ENCODE data around the gene VPS13C.

VPS13C gene

GRCh38 chr15:62060113-62060895, at the start of gene VPS13C:
Gene VPS13C, minus strand, starts transcription at chr15:62060447. Its CDS starts 73 bp downstream, at chr15:62060374.
- Histone ChIP-seq H3K9me2 (replicated peaks; ENCODE audit: low read depth, low read length) (no peaks in the 10 kb centered on the region), H3K4me2 (ENCODE audit: low read depth, low read length, poor library complexity, severe bottlenecking) (peak within 1 kb of the TSS; percentile 82), H3K79me2 (ENCODE audit: insufficient read depth, low read length) (peaks cover 40% of the 10 kb centered on the region), H2AFZ (ENCODE audit: low read length) (peak within 1 kb of the TSS; percentile 100), H3K4me1 (ENCODE audit: insufficient read depth, low read length, poor library complexity, severe bottlenecking) (peaks cover 25% of the 10 kb centered on the region), H3F3A (ENCODE audit: low read depth) (no peaks in the 10 kb centered on the region), H4K20me1 (ENCODE audit: insufficient read depth, low read length, poor library complexity, severe bottlenecking) (peaks cover 33% of the 10 kb centered on the region), H3K36me3 (ENCODE audit: insufficient read depth, low read length) (no peaks in the 10 kb centered on the region), H3K27me3 (ENCODE audit: insufficient read depth, low read length, poor library complexity, severe bottlenecking) (no peaks in the 10 kb centered on the region), H3K9ac (ENCODE audit: low read depth, low read length, poor library complexity, severe bottlenecking) (peak within 1 kb of the TSS; percentile 80), H3K9me3 (ENCODE audit: insufficient read depth, low read depth, low read length) (no peaks in the 10 kb centered on the region), H3K4me3 (ENCODE audit: low read length, poor library complexity, severe bottlenecking) (peak within 1 kb of the TSS; percentile 79)
- TF ChIP-seq CTCF (conservative IDR thresholded peaks at IDR 0.05; ENCODE audit: low read length) (peak; percentile 68), EZH2phosphoT487 (IDR thresholded peaks at IDR 0.05; ENCODE audit: borderline replicate concordance) (no peak)

GRCh38 chr15:62109437-62109836, 49.2 kb upstream of the VPS13C start:
- H3K27me3 ChIP-seq (ENCODE audit: insufficient read depth, low read length, poor library complexity, severe bottlenecking), result no peaks in the 10 kb centered on the region

GRCh38 chr15:62108411-62108810, 48.2 kb upstream of the VPS13C start:
- no peak overlapping the region for H3K9ac ChIP-seq (ENCODE audit: low read depth, low read length, poor library complexity, severe bottlenecking)
- no peaks in the 10 kb centered on the region for H3K27me3 ChIP-seq (ENCODE audit: insufficient read depth, low read length, poor library complexity, severe bottlenecking)
- no peak overlapping the region for H3K4me3 ChIP-seq (ENCODE audit: low read length, poor library complexity, severe bottlenecking)
- no peaks in the 10 kb centered on the region for H3K9me2 ChIP-seq (replicated peaks; ENCODE audit: low read depth, low read length)
- H3K9me3 ChIP-seq (ENCODE audit: insufficient read depth, low read depth, low read length), result no peaks in the 10 kb centered on the region
- H2AFZ ChIP-seq (ENCODE audit: low read length), result no peak overlapping the region
- no peaks in the 10 kb centered on the region for H3K36me3 ChIP-seq (ENCODE audit: insufficient read depth, low read length)
- no peaks in the 10 kb centered on the region for H3K79me2 ChIP-seq (ENCODE audit: insufficient read depth, low read length)
- H3F3A ChIP-seq (ENCODE audit: low read depth), result no peaks in the 10 kb centered on the region
- no peaks in the 10 kb centered on the region for H4K20me1 ChIP-seq (ENCODE audit: insufficient read depth, low read length, poor library complexity, severe bottlenecking)
- TF ChIP-seq EZH2phosphoT487 (IDR thresholded peaks at IDR 0.05; ENCODE audit: borderline replicate concordance), result no peak
- no peak for TF ChIP-seq CTCF (conservative IDR thresholded peaks at IDR 0.05; ENCODE audit: low read length)
- no peak overlapping the region for H3K4me2 ChIP-seq (ENCODE audit: low read depth, low read length, poor library complexity, severe bottlenecking)
- H3K4me1 ChIP-seq (ENCODE audit: insufficient read depth, low read length, poor library complexity, severe bottlenecking), result no peaks in the 10 kb centered on the region

More at GRCh38 chr15:62109437-62109836, 49.2 kb upstream of the VPS13C start:
- Histone ChIP-seq H4K20me1 (ENCODE audit: insufficient read depth, low read length, poor library complexity, severe bottlenecking) (no peaks in the 10 kb centered on the region), H3F3A (ENCODE audit: low read depth) (no peaks in the 10 kb centered on the region), H3K36me3 (ENCODE audit: insufficient read depth, low read length) (no peaks in the 10 kb centered on the region), H3K9me3 (ENCODE audit: insufficient read depth, low read depth, low read length) (no peaks in the 10 kb centered on the region), H2AFZ (ENCODE audit: low read length) (no peak overlapping the region), H3K4me3 (ENCODE audit: low read length, poor library complexity, severe bottlenecking) (no peak overlapping the region), H3K9ac (ENCODE audit: low read depth, low read length, poor library complexity, severe bottlenecking) (no peak overlapping the region), H3K4me2 (ENCODE audit: low read depth, low read length, poor library complexity, severe bottlenecking) (no peak overlapping the region), H3K79me2 (ENCODE audit: insufficient read depth, low read length) (no peaks in the 10 kb centered on the region), H3K4me1 (ENCODE audit: insufficient read depth, low read length, poor library complexity, severe bottlenecking) (no peaks in the 10 kb centered on the region), H3K9me2 (replicated peaks; ENCODE audit: low read depth, low read length) (no peaks in the 10 kb centered on the region)
- no peak for TF ChIP-seq EZH2phosphoT487 (IDR thresholded peaks at IDR 0.05; ENCODE audit: borderline replicate concordance)
- no peak for TF ChIP-seq CTCF (conservative IDR thresholded peaks at IDR 0.05; ENCODE audit: low read length)
